Activated CD4-positive, alpha-beta T cell treated with anti-CD3 and anti-CD28 coated beads for 48 hours (primary cell): Measurements from ENCODE around the gene ARHGEF26.

Source experiments
- DNase-seq: peaks from one replicate; pipeline ENCODE4 v3.0.0-alpha.2; 2020

Gene ARHGEF26

DNA sequence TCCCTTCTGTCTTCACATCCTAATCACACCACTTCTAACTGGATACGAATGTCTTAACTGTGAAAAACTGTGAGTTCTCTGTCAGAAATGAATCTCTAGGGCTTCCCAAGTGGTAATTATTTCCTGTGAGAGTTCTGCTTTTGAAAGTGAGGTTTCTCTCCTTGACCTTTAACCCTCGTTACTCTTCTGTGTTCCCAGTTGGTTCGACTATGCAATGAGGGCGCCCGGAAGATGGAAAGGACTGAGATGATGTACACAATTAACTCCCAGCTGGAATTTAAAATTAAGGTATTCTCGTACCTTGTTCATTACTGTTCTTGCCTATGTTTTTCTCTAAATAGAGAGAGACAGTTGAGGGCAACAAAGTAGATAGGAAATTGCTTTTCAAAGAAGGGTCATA is 96.5 kb downstream of the ARHGEF26 start:
- DNase-seq, result no peak

DNA sequence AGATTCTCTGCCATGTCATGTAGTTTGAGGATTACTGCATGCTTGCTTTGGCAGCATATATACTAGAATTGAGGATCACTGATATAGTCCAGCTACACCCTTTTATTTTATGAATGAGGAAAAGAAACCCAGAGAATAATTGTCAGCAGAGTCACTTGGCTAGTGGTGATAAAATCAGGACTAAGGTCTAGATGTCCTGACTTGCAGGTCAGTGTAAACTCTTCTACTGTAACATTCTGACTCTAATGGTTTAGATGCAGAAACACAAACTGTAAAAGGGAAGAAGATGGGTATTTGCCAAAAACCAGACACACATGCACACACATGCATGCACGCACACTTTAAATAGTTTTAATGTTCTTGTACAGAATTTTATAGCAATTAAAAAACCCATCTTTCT is 97.5 kb downstream of the ARHGEF26 start:
- DNase-seq, result no peak

DNA sequence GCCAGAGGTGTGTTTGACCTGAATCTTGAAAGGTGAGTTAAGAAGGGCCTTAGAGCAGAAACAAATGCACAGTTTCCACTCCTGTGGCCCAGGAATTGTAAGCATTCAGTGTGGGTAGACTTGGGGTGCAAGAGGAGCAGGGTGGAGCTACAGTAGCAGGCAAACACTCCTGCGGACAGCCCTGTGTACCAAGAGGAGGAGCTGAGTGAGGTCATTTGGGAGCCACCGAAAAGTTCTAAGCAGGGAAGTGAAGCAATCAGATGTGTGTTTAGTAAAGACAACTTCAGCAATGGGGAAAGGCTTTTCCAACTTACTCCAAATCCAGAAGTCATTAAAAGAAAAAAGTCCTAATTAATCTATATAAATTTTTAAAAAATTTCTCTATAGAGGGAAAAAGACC is 99.3 kb downstream of the ARHGEF26 start:
- no peak for DNase-seq

DNA sequence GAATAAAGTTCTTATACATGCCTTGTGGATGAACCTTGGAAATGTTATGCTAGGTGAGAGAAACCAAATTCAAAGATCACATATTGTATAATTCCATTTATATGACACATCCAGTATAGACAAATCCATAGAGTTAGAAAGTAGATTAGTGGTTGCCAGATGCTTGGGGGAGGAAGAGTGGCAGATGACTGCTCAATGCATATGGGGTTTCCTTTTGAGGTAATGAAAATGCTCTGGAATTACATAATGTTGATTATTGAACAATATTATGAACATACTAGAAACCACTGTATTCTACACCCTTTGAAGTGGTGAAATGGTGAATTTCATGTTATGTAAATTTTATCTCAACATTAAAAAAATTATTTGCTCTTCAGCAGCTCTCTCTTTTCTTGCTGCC is 102.3 kb downstream of the ARHGEF26 start:
- no peak for DNase-seq

DNA sequence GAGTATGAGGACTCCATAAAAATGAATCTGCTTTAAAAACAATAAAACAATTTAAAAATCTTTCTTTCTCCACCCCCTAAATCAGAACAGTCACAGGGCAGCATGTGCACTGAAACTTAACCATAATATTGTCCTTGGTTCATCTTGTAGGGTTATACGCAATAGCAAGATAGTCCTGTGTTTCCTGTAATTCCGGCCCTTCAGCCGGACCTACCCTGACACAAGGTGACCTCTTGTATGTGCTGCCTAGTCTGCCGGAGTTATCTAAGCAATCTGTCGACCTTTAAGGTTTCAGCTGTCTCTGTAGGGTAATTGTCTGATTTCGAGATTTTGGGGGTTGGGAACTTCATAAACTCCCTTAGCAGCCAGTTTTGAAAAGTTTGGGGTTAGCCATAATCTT is 103.2 kb downstream of the ARHGEF26 start:
- DNase-seq, result no peak

DNA sequence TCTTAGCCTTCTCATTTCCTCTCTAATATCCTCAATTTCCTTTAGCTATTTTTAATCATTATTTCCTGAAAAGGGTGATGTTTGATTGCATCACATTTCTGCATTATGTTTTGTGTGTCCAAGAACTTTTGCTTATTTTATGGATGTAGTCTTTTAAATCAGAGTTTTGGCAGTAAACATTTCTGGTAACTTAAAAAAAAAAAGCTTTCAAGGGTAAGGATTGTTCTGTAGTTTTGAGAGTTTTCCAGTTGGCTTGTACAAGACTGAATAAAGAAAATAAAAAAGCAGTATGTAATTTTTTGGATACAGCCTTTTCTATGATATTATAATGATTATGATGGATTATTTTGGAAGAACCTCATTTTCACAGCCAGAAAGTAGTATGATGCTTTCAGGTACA is 103.7 kb downstream of the ARHGEF26 start:
- DNase-seq, result no peak

DNA sequence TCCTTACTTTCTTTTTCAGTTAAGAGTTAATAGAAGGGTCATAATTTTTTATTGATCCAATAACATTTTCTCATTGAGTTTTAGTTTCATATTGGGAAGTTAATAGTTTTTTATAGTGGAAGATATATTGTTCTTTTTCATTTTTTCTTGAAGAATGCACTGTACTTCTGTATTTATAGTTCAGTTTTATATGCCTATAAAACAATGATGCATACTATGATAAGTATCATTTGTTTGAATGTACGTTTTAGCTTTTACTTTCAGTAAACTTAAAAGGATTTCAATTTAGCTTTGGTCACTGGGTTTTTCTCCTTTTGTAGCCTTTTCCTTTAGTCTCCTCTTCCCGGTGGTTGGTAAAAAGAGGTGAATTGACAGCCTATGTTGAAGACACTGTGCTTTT is 104.3 kb downstream of the ARHGEF26 start:
- no peak for DNase-seq

DNA sequence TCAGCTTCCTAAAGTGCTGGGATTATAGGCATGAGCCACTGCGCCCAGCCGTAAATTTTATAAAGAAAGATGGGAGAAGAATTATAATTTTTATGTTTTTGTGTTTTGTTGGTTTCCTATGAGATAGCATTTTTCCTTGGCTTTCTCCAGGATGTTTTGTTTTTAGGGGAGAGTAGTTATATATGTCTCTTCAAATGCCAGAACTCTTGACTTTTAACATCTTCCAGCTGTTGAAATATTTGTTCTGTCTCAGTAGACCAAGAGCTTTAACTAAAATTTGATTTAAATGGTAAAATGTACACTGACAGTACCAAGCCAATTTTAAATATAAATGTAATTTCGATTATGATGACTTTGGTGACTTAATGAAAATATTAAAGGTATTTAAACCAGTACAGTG is 106.3 kb downstream of the ARHGEF26 start:
- DNase-seq, result no peak

DNA sequence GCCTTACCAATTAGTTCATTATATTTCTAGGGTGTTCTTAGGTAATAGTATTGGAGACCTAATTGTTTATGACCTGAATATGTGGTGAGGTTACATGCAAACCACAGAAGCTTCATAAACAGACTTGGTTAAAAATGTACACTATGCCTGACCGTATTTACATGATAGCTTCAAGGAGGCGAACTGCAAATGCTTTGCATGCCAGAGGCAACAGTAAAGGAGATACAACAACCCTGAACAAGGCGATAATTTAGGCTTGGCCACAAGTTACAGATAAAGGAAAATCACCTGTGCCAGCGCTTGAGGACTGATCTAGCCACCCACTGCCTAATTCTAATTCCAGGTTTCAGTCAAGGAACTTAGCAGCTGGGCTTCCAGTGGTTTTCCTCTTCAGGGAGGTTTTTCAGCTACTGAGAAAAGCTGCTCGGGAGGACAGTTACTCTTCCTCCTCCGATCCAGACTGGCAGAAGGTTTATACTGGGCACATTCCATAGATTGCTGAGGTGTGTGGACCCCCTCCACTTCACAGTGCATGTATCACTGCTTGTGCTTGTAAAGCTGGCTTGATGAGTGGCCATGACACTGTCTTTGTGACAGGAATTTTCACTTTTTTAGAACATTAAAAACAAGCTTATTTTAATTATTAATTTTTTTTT is 107.5 kb downstream of the ARHGEF26 start:
- no peak for DNase-seq

DNA sequence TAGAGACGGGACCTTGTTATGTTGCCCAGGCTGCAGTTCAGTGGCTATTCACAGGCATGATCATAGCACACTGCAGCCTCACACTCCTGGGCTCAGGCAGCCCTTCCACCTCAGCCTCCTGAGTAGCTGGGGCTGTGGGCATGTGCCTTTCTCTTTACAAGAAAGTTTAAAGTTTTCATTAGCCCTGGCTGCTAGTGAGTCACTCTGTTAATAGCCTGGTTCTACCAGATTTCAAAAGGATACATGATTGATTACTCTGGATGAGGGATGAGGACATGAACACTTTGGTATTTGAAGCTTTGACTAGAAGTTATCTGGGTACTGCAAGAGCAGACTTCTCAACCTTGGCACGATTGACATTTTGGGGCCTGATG is 108.0 kb downstream of the ARHGEF26 start:
- no peak for DNase-seq

DNA sequence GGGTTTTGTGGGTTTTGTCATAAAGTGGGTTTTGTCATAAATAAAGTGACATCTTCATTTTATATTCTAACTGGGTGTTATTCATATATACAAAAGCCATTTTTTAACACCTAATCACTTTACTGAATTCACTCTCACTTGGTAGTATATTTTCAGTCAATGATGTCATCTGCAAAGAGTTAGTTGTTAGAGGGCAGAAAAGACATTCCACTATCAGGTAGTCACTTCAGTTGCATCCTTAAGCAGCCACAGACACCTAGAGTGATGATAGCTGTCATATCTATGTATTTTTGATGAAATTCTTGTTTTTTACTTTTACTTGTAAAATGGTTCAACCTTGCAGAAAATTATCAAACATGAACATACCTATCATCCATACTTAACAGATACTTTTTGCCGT is 114.1 kb downstream of the ARHGEF26 start:
- DNase-seq, result no peak

DNA sequence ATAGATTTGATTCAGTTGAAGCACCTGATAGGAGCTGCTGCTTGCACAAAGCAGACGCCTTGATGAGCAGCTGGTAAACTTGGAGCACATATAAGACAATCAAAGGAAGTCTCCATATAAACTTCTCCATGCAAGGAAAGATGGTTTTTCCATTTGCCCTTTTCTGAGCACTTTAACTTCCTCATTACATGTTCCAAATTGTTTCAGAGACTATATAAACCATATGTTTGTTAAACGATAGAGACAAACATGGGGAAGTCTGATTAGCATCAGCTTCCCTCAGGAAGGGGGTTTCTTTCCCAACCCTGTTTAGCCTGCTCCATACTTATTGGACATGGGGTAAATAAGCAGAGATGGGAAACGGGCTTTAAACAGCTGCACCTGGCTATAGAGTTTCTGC is 115.1 kb downstream of the ARHGEF26 start:
- DNase-seq, result no peak

DNA sequence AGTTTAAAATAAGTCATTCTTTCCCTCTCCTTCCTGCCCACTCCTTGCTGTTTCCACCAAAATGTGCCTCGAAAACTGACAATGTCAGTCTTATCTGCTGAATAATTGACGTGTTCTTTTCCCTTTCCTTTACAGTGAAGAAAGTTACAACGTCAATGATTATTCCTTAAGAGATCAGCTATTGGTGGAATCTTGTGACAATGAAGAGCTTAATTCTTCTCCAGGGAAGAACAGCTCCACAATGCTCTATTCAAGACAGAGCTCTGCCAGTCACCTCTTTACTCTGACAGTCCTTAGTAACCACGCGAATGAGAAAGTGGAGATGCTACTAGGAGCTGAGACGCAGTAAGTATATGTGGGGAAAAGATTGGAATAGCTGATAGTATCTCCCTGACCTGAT is 119.0 kb downstream of the ARHGEF26 start:
- DNase-seq, result no peak

DNA sequence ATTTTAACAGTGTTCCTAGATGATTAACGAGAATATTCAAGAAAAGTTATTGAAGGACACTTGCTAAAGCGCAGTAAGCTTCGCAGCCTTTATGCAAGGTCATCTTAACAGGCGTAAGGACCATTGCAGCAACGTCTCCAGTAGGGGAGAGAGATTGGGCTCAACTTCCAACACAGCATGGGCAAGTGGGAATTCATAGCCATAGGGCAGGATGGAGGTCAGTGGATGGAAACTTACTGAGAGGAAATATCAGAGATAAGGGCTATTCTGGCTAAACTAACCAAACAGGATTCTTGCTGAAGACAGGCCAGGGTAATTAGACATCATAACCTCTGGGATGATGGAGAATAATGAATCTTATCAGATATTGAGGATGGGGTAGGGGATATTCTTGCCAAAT is 120.3 kb downstream of the ARHGEF26 start:
- no peak for DNase-seq

DNA sequence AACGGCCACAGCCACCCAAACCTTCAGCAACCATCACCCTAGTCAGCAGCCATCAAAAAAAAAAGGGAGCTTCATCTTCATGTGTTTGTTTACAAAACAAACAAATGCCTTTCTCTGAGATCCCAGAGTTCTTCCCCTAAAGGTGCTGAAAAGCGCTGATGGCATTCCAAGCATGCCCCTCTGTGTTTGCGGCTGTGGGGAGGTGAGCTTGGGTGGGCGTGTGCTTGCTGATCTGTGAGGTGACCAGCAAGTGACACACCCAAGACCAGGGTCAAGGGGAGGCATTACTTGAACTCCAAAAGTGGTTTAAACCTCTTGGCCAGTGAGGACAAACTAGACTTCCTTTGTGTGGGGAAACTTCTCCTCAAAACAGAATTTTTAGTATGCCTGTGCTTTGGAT is 121.6 kb downstream of the ARHGEF26 start:
- no peak for DNase-seq

DNA sequence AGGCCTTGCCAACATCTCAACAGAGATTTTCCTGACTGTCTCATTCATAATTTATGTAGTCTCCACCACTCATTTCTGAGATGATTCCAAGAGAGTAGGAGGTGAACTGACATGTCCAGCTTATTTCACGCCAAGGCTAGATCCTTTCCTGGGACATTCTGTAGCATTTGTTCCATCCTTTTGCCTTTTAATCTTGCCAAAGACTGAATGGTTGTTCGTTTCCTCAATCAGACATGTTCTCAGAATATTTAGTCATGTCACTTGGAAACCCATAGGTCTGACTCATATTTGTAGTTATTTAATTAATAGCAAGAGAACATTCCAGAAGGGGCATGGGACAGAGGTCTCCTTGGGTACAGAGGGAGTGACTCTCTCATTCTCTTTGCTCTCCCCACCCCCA is 122.2 kb downstream of the ARHGEF26 start:
- no peak for DNase-seq

DNA sequence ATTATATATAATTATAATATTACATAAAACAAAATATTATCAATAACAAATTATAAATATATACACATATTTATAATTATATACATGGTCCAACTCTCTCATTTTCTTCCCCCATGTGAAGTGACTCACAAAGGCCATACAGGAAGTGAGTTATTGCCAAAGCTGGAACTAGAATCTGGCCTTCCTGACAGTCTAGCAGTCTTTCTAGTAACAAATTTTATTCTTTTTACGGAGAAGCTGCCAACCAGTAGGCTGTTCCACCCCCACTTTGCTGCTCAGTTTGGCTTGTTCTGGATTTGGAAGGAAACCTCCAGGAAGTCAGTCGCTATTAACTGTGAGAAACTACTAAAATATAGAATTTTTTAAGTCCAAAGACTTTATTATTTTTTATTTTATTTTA is 123.5 kb downstream of the ARHGEF26 start:
- DNase-seq, result no peak

DNA sequence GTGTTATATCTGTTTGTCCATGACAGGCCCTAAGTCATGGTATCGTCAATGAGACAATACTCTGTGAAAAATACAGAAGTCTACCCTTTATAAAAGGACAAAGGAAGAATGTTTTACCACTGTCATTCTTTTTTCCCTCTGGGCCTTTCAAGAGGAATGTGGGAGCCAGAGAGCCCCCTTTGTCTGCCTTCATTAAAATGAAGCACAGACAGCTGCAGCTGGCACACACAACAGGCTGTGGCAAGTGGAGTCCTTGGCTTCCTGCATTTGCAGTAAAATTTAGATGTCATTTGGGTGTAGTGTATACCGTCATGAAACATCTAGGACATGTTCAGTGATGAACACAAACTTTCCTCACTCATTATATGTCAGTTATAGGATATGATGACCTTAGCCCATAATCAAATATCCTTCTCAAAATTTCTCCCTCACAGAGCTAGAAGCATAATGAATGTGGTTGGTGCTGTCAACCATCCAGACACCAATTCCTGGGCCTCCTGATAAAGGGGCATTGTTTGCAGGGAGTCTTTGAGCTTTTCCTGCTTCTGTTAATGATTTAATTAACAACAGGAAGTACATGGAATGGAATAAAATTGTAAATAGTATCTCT is 126.7 kb downstream of the ARHGEF26 start:
- no peak for DNase-seq

DNA sequence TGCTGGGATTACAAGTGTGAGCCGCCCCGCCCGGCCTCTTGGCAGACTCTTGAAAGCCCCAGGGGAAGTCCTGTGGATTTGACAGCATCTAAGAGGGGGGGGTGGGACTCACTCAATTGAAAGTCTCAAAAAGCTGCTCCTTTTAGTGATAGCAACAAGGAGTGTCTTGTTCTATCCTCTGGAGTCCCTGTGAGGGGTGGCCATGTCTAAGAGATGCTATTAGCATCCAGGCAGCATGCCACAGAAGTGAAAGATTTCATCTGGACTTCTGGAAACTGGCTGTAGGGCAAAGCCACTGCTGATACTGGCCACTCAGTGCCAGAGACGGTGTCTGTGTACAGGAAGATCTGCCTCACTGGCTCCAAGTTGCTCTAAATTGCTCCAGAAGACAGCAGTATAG is 129.1 kb downstream of the ARHGEF26 start:
- no peak for DNase-seq

DNA sequence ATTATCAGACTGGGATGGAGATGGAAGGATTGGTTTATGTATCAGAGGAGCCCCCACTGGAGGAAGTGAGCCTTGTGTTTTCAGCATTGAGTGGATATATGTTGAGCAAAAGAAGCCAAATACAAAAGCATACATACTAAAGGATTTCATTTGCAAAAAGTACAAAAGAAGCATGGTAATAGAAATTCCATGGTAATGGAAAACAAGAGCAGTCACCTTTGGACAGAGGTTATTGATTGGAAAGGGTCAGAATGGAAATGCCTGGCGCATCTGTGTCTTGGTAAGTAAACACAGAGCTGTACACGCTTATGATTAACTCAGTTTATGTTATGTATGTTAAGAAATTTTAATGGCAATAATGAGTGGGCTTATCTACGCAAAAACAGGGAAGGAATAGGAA is 130.4 kb downstream of the ARHGEF26 start:
- no peak for DNase-seq

DNA sequence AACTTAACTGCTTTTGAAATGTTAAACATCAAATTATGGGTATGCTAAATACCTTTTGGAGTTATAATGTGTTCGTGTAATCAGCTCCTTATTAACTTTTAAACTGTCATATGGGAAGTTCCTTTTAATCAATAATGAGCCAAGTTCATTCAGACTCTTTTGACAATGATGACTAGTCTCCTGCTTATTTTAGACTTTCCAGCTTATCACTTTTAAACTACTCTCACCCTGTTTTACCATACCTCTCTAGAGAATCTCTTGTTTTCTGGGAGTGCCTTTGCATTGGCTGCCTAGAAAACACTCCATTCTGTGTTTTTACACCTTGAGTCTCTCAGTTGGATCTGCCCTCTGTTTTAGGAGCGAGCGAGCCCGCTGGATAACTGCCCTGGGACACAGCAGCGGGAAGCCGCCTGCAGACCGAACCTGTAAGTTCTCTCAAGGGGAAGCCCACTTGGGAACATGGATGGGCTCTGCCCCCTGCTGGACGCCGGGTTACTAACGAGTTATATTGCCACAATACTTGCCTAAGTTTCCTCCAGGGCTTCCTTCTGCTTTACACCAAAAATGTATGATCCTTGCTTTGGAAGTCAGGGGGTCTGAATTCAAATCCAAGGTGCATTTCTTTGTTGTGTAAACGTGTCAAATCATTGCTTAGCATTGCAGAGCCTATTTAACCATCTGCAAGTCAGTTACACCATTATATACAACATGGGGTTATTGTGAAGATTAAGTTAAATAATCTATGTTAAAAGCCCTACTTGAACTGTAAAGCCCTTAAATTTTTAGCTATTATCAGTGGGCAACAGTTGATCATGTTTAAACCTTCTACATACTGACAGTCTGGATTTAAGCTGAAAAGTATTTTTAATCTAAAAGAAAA is 131.8 kb downstream of the ARHGEF26 start:
- peak; percentile 87 for DNase-seq

DNA sequence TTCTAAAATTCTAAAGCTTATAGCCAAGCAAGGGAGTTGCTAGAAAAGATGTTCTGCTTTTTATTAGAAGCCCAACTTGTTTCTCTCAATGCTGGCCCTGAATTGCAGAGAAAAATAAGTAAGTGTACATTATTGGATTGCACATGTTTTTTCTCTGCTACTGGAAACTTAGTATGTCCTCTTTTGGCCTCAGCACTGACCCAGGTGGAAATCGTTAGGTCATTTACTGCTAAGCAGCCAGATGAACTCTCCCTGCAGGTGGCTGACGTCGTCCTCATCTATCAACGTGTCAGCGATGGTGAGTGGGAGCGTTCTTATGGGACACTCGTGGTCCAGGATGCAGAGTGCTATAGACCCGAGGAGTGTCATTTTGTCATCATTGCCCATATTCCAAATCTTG is 133.3 kb downstream of the ARHGEF26 start:
- DNase-seq, result no peak

DNA sequence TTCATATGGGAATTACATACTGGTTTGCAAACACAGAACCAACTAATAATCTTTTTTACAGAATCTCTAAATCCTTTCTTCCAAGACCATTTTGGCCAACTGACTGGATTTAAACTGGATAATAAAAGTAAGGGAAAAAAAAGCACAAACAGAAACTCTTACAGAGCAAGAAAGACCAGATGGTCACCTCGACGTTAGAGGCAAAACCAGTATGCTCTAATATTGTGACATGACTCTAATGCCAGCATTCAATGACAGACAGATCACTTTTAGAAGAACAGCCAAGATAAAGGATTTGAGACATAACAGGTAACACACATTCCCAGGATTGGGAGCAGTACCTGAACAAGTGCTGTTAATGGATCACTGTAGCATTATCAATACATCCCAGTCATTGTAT is 152.2 kb downstream of the ARHGEF26 start:
- no peak for DNase-seq

DNA sequence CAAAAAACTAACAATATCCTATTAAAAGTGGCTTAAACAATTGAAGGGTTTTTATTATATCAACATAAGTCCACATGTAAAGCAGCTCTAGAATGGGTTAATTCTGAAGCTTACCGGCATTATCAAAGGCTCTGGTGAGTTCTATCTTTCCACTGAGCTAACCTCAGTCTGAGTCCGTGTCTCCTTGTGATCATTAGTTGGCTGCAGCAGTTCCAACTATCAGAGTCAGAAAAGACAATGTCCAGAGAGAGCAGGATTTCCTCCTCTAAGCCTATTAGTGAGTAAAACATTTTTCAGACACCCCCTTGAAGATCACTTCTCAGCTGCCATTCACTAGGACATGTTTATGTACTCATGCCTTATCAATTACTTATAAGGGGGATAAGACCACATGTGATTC is 153.2 kb downstream of the ARHGEF26 start:
- DNase-seq, result no peak
